Activated CD8-positive, alpha-beta memory T cell treated with anti-CD3 and anti-CD28 coated beads for 36 hours (primary cell): ENCODE measurements around the gene TST. TPM values are rescaled to one million over a fixed set of nuclear protein-coding genes. Genes with fewer than 3 reads are reported as not detected.

Experiments used
- CTCF ChIA-PET: fragments of 350-600 bp; sonication (Branson Sonifier 250); formaldehyde crosslinking; loops from one replicate; lab custom pipeline; 2021; ENCODE audit warnings: antibody characterized with exemption; lab: Charles Lee
- POLR2A ChIA-PET: fragments of 350-600 bp; sonication (Branson Sonifier 250); formaldehyde crosslinking; loops from one replicate; lab custom pipeline; 2021; ENCODE audit warnings: antibody characterized with exemption; lab: Charles Lee
- total RNA-seq, 2 experiments: library from RNA; stranded (reverse); gene quantifications; one replicate each; pipeline ENCODE4 v1.2.3, GENCODE V29; 2021

TST gene
- total RNA-seq, 2 experiments from 2014 or later: 5.0 to 6.0 TPM

GRCh38 chr22:37043209-37043827 lies 24.1 kb upstream of the TST start:
- ChIA-PET CTCF (interaction anchor here (0.8 to 4.6 kb wide), 8 partner anchors 11 to 187 kb away, joined by 3 to 24 read pairs (median 5); no protein-coding TSS in a partner anchor), POLR2A (no interaction called here)

DNA sequence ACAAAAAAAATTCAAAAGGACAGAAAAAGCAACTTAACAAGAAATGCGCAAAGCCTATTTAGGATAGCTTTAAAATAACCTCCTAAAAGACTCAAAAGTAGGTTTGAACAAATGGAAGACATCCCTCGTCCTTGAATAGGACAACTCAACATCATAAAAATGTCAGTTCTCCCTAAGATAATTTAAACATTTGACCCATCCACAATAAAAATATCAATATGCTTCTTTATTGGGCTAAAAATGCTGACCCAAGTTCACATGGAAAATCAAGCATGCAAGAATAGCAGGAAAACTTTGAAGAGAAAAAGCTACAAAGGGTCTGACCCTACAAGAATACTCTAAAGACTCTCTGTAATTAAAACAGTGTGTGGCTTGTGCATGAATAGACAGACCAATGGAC lies 20.2 kb upstream of the TST start:
- POLR2A ChIA-PET: no interaction called here
- CTCF ChIA-PET: interaction anchor here (1.3 kb wide), 1 partner anchor 183 kb away, joined by 3 read pairs; no protein-coding TSS in a partner anchor

DNA sequence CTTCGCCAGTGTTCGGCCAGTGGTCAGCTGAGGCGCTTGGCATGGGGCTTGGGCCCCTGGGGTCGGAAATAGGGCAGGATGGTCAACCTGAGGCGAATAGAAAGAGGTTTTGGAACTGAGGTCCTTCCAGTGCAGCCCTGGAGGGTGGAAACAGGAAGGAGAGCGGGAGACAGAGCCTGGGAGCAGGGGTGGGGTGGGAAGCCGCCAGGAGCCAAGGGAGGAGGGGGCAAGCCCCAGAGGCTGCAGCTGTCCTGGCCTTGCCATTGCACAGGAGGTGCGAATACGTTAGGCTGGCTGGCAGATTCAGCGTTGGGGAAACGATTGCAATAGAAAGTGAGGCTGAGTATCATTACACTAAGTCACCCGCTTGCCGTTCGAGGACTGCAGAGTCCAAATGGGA lies 18.4 kb upstream of the TST start:
- ChIA-PET CTCF (interaction anchor here (0.6 kb wide), 1 partner anchor 41 kb away, joined by 6 read pairs; no protein-coding TSS in a partner anchor), POLR2A (no interaction called here)

DNA sequence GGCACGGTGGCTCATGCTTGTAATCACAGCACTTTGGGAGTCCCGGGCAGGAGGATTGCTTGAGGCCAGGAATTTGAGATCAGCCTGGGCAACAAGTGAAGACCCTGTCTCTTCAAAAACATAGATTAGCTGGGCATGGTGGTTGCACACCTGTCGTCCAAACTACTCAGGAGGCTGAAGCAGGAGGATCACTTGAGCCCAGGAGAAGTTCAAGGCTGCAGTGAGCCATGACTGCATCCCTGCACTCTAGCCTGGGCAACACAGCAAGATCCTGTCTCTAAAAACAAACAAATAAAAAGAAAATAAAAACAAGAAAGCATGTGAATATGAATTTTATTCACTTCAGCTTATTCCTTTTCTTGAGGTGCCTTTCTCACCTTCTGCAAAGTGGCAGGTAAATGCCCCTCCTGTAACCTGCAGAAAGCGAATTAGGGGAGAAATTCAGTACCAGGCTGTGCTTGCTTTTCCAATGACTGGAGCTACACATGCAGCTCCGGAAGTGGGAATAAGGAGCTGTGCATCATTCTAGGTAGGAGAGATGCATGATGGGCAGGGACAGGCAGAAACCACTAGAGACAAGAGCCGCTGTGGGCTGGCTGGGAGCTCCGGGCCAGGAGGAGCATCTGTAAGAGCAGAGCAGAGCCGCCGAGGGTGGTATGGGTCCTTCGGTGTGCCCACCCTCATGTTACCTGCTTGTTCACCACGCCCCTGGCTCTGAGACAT lies 17.6 kb upstream of the TST start:
- ChIA-PET POLR2A (no interaction called here), CTCF (no interaction called here)

DNA sequence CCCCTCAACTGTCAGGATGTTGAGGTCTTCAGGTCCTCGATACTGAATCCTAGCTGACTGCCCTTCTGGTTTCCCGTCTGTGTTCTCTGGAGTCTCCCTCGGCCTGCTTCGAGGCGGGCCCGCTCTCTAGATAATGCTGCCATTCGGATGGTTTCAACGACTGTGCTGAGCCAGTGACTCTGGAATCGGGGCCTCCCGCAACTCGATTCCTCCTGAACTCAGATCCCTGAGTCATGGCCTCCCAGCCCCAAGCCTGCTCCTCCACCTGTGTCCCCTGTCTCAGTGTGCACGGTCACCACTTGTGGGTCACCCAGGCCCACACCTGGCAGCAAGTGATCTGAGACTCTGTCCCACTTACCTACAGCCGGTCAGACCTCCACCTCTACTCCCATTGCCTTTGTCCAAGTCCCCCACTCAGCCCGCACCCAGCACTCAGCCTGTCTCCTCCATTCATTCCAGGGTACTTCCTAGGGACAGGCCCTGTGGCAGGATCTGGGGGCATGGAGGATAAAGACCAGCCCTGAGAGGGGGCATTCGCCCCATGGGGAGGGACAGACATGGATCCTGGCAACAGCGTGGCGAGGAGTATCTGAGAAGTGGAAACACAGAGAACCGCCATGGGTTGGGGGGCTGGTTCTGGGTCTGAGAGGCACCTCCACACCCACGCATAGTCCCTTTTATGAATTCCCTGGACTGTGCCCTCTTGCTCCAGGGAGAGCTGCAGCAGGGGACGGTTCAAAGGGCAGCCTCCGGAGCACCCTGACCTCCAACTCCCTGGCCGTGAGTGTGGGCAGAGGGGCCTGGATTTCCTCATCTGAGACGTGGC lies 14.6 kb upstream of the TST start:
- POLR2A ChIA-PET: no interaction called here
- CTCF ChIA-PET: no interaction called here

DNA sequence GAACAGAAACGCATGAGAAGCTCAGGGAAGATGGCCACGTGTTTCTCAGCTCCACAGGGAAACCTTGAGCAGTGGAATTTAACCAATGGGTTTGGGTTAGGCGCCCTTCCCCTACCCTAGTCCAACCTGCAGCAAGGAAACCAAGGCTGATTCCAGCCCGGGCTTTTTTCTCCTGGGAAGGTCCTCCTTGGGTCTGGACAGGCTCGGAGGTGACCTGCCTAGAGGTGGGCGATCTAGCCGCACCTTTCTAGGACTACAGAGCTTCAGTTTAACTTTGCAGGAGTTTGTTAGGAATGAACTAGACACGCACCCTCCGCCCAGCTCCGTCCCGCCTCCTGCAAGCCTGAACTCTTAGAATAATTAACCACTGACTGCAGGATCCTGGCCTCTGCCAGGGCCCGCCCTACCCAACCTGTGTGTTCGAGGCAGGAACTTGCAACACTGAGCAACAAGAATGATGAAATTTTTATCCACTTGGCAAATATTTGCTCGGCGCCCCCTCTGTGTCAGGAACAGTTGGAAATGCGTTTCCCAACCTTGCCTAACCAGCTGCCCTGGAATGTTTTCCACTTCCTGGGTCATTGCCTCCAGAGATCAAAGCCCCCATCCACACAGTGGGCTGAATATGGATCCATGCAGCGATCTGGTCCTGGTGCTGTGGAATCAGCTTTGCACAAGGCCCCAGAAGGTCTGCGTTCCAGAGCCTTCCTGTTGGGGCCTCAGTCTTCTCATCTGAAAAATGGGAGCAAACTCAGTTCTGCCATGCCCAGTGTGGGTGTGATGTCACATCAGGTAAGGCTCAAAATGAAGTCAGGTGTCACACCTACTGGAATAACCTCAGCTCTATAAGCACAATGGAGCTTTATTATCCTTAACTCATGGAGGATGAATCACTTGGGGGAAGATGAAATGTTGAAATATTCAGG lies 13.6 kb upstream of the TST start:
- CTCF ChIA-PET: interaction anchor here (1.3 kb wide), 1 partner anchor 11 kb away, joined by 3 read pairs; no protein-coding TSS in a partner anchor
- POLR2A ChIA-PET: interaction anchor here (0.5 kb wide), 1 partner anchor 12 kb away, joined by 6 read pairs; no protein-coding TSS in a partner anchor

- POLR2A ChIA-PET: interaction anchor here (0.5 kb wide), 1 partner anchor 13 kb away, joined by 6 read pairs; no protein-coding TSS in a partner anchor
These were observed 12.9 kb upstream of the TST start for GRCh38 chr22:37032134-37032534.

GRCh38 chr22:37030560-37031281 lies 11.5 kb upstream of the TST start:
- ChIA-PET POLR2A (no interaction called here), CTCF (interaction anchor here (5.9 kb wide), 1 partner anchor 14 kb away, joined by 24 read pairs; no protein-coding TSS in a partner anchor)

More at GRCh38 chr22:37032134-37032534, 12.9 kb upstream of the TST start:
- CTCF ChIA-PET: interaction anchor here (1.3 kb wide), 1 partner anchor 11 kb away, joined by 3 read pairs; no protein-coding TSS in a partner anchor

- CTCF ChIA-PET: interaction anchor here (5.9 kb wide), 1 partner anchor 16 kb away, joined by 24 read pairs; no protein-coding TSS in a partner anchor
These were observed 9.7 kb upstream of the TST start for GRCh38 chr22:37028692-37029674.

GRCh38 chr22:37027556-37027955 lies 8.3 kb upstream of the TST start:
- CTCF ChIA-PET: interaction anchor here (5.9 kb wide), 1 partner anchor 17 kb away, joined by 24 read pairs; no protein-coding TSS in a partner anchor
- POLR2A ChIA-PET: no interaction called here

More at GRCh38 chr22:37028692-37029674, 9.7 kb upstream of the TST start:
- POLR2A ChIA-PET: no interaction called here

- CTCF ChIA-PET: interaction anchor here (1.1 to 5.9 kb wide), 2 partner anchors 19 to 269 kb away, joined by 3 to 24 read pairs; no protein-coding TSS in a partner anchor
- POLR2A ChIA-PET: no interaction called here
These were observed 7.1 kb upstream of the TST start for GRCh38 chr22:37026325-37026724.

DNA sequence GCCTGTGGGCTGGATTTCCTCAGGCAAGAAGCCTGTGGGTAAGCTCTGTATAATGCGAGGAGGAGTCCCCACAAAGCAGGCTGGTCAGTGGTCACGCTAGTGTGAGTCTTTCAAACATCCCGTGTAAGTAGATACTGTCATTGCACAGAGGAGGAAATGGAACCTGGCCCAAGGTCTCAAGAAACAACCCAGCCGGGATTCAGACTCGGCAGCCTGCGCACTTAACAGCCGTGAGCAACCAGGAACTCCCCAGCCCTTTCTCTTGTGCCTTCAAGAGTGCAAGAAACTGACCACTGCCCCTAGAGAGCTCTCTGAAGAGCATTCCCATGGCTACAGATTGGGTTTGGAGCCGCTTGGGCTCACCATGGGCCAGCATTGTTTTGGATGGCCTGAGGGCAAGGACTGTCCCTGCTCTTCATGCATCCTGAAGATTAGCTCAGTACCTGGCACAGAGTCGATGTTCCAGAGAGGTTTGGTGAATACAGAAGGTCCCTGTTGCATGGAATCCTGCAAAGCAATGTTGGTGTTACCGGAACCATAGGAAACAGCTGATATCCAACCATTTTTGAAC lies 6.3 kb upstream of the TST start:
- CTCF ChIA-PET: interaction anchor here (1.0 to 5.9 kb wide), 4 partner anchors 9 to 268 kb away, joined by 3 to 24 read pairs (median 4); no protein-coding TSS in a partner anchor

GRCh38 chr22:37024339-37025157 lies 5.3 kb upstream of the TST start:
- ChIA-PET CTCF (interaction anchor here (1.5 to 5.9 kb wide), 2 partner anchors 20 to 171 kb away, joined by 5 to 24 read pairs; no protein-coding TSS in a partner anchor), POLR2A (no interaction called here)

More for the DNA sequence above, 6.3 kb upstream of the TST start:
- POLR2A ChIA-PET: no interaction called here

DNA sequence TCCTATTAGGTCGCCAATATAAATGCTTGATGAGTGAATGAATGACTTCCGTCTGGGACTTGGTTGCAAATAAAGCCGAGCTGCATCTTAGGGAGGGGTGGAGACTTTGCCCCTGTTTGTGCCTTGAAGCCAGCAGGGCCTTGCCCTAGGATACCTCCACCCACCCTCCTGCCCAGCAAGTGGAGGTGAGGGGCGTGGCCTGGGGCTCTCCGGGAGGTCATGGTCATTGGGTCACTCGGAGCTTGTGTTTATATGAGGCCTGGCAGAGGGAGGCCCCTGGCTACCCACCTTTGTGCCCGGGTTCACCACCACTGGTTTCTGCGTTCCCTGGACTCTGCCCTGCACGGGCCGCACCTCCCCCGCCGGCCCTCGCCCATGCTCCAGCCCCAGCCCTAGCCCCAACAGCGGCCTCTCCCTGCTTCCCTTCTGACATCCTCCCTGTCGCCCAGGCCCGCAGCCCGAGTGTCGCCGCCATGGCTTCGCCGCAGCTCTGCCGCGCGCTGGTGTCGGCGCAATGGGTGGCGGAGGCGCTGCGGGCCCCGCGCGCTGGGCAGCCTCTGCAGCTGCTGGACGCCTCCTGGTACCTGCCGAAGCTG lies 4.6 kb upstream of the TST start:
- CTCF ChIA-PET: interaction anchor here (1.5 to 4.2 kb wide), 2 partner anchors 20 to 171 kb away, joined by 5 to 16 read pairs; no protein-coding TSS in a partner anchor
- POLR2A ChIA-PET: no interaction called here
